ENCODE measurements around the gene AFP. TPM values are rescaled to one million over a fixed set of nuclear protein-coding genes. Genes with fewer than 3 reads are reported as not detected.

The AFP gene
- total and polyA plus RNA-seq, 2 of the 13 experiments (the other 11 are each of a cell fraction or from before 2014, with no cell fraction given), result 9,434 to 13,105 TPM

GRCh38 chr4:73432169-73433000 lies 3.6 kb upstream of the AFP start (continued):
- TF ChIP-seq THAP8 (CRISPR knock-in tag; IDR thresholded peaks at IDR 0.05; ENCODE audit: borderline replicate concordance) (no peak), FOXA1 (IDR thresholded peaks at IDR 0.05) (peak; percentile 75), FOXA1 (CRISPR knock-in tag; IDR thresholded peaks at IDR 0.05) (peak; percentile 91), ZNF446 (CRISPR knock-in tag; IDR thresholded peaks at IDR 0.05) (no peak), TFDP2 (CRISPR knock-in tag; IDR thresholded peaks at IDR 0.05) (0 out of 2 replicates have a peak, but pooled peaks have one; percentile 19), TEAD2 (CRISPR knock-in tag; IDR thresholded peaks at IDR 0.05) (no peak), DRAP1 (CRISPR knock-in tag; IDR thresholded peaks at IDR 0.05) (no peak; the same call in 1 of the 2 replicates), ZFP36L1 (CRISPR knock-in tag; IDR thresholded peaks at IDR 0.05) (no peak), BHLHE40 (IDR thresholded peaks at IDR 0.05; ENCODE audit: low read length) (no peak), SOX5 (CRISPR knock-in tag; IDR thresholded peaks at IDR 0.05; ENCODE audit: borderline replicate concordance) (peak; percentile 91), RBM22 (optimal IDR thresholded peaks at IDR 0.05; ENCODE audit: low read length) (no peak), TAF1 (CRISPR knock-in tag; IDR thresholded peaks at IDR 0.05) (peak; percentile 36), KLF13 (CRISPR knock-in tag; IDR thresholded peaks at IDR 0.05) (no peak), SCMH1 (CRISPR knock-in tag; IDR thresholded peaks at IDR 0.05; ENCODE audit: borderline replicate concordance) (no peak), SMAD9 (CRISPR knock-in tag; IDR thresholded peaks at IDR 0.05) (no peak), ZNF607 (CRISPR knock-in tag; IDR thresholded peaks at IDR 0.05; ENCODE audit: borderline replicate concordance) (no peak), ZNF691 (CRISPR knock-in tag; IDR thresholded peaks at IDR 0.05; ENCODE audit: borderline replicate concordance, low read depth) (no peak), ZNF256 (CRISPR knock-in tag; conservative IDR thresholded peaks at IDR 0.05) (no peak), ZUFSP (CRISPR knock-in tag; IDR thresholded peaks at IDR 0.05; ENCODE audit: borderline replicate concordance) (no peak), KDM6A (CRISPR knock-in tag; IDR thresholded peaks at IDR 0.05; ENCODE audit: low read depth) (peak; percentile 96), MLXIP (CRISPR knock-in tag; IDR thresholded peaks at IDR 0.05; ENCODE audit: borderline replicate concordance) (no peak), ZNF343 (CRISPR knock-in tag; IDR thresholded peaks at IDR 0.05) (no peak), JUND (CRISPR knock-in tag; IDR thresholded peaks at IDR 0.05) (peak; percentile 90)
